Hepatic stellate cell (primary cell): ENCODE measurements around the gene TMEFF2.
"Not testable (repeated sequence)": the region's sequence is repeated elsewhere in the genome, so short reads cannot be mapped to it uniquely, and the experiment has no call there.

ENCODE experiments used
- DNase-seq: peaks from one replicate; pipeline ENCODE4 v3.0.0; 2011; ENCODE audit warnings: low spot score

TMEFF2 gene

GRCh38 chr2:191931329-191931728, 263.4 kb downstream of the TMEFF2 start:
- no peak for DNase-seq

- DNase-seq = no peak
These were observed 264.5 kb downstream of the TMEFF2 start for GRCh38 chr2:191930205-191930604.

GRCh38 chr2:191929288-191929687, 265.4 kb downstream of the TMEFF2 start:
- DNase-seq = no peak

- DNase-seq = no peak
These were observed 266.7 kb downstream of the TMEFF2 start for GRCh38 chr2:191927991-191928390.

GRCh38 chr2:191927319-191927867, 267.3 kb downstream of the TMEFF2 start:
- DNase-seq = peak; percentile 13

GRCh38 chr2:191926671-191927070, 268.1 kb downstream of the TMEFF2 start:
- DNase-seq = no peak

- no peak for DNase-seq
These were observed 271.1 kb downstream of the TMEFF2 start for GRCh38 chr2:191923652-191923997.

- DNase-seq = no peak
These were observed 271.7 kb downstream of the TMEFF2 start for GRCh38 chr2:191922736-191923651.

- DNase-seq = not testable (repeated sequence)
These were observed 273.1 kb downstream of the TMEFF2 start for GRCh38 chr2:191921650-191922049.

- no peak for DNase-seq
These were observed 274.2 kb downstream of the TMEFF2 start for GRCh38 chr2:191920502-191920901.

GRCh38 chr2:191917967-191918651, 276.6 kb downstream of the TMEFF2 start:
- no peak for DNase-seq

GRCh38 chr2:191917430-191917881, 277.3 kb downstream of the TMEFF2 start:
- DNase-seq = no peak

GRCh38 chr2:191916826-191917225, 277.9 kb downstream of the TMEFF2 start:
- DNase-seq = no peak

- no peak for DNase-seq
These were observed 279.0 kb downstream of the TMEFF2 start for GRCh38 chr2:191915750-191916149.

GRCh38 chr2:191913796-191914195, 280.9 kb downstream of the TMEFF2 start:
- DNase-seq = no peak

- no peak for DNase-seq
These were observed 282.0 kb downstream of the TMEFF2 start for GRCh38 chr2:191912764-191913163.

- peak; percentile 27 for DNase-seq
These were observed 284.2 kb downstream of the TMEFF2 start for GRCh38 chr2:191910518-191910917.

- DNase-seq = no peak
These were observed 285.9 kb downstream of the TMEFF2 start for GRCh38 chr2:191908874-191909273.

- no peak for DNase-seq
These were observed 287.2 kb downstream of the TMEFF2 start for GRCh38 chr2:191907545-191907944.

GRCh38 chr2:191907091-191907490, 287.6 kb downstream of the TMEFF2 start:
- DNase-seq = no peak

GRCh38 chr2:191905336-191905735, 289.4 kb downstream of the TMEFF2 start:
- DNase-seq = no peak

- no peak for DNase-seq
These were observed 293.7 kb downstream of the TMEFF2 start for GRCh38 chr2:191901031-191901430.

GRCh38 chr2:191899410-191899809, 295.3 kb downstream of the TMEFF2 start:
- peak; percentile 22 for DNase-seq
